Thyroid gland (tissue), 4 donors: ENCODE data around the gene SCTR. TPM values are rescaled to one million over a fixed set of nuclear protein-coding genes. Genes with fewer than 3 reads are reported as not detected.

Experiments
- DNase-seq, 2 donors: peaks; one replicate each; pipeline ENCODE4 v3.0.0-alpha.2; 2019
- H3K27ac ChIP-seq, 3 donors: fragments of 200-600 bp; sonication (generic); 1 replicate in 2 of 3; 2 replicates in 1 of 3; pipeline ENCODE4 v1.5.1; 2016 to 2019; ENCODE audit warnings: mild to moderate bottlenecking in 1 of 3, moderate library complexity in 1 of 3
- H3K27me3 ChIP-seq: fragments of 200-600 bp; sonication (generic); one replicate; pipeline ENCODE4 v1.5.1; 2019
- H3K36me3 ChIP-seq, 2 donors: fragments of 200-600 bp; sonication (generic); one replicate each; pipeline ENCODE4 v1.5.1; 2016 to 2019
- H3K4me1 ChIP-seq, 2 donors: fragments of 200-600 bp; sonication (generic); one replicate each; pipeline ENCODE4 v1.5.1; 2017 to 2019
- H3K4me3 ChIP-seq, 3 donors: fragments of 200-600 bp; sonication (generic); replicated peaks in 1 of 3; 1 replicate in 2 of 3; 2 replicates in 1 of 3; pipeline ENCODE4 v1.5.1; 2016; ENCODE audit warnings: mild to moderate bottlenecking in 1 of 3
- H3K9me3 ChIP-seq: fragments of 200-600 bp; sonication (generic); one replicate; pipeline ENCODE4 v1.5.1; 2017
- CTCF ChIP-seq, 6 experiments: fragments of 200-600 bp in 3 of 6; fragments of 450-650 bp in 3 of 6; sonication (generic) in 3 of 6; IDR thresholded peaks; one replicate each; pipeline ENCODE4 v1.5.1; 2016 to 2019; ENCODE audit warnings: antibody characterized with exemption in 6 of 6, mild to moderate bottlenecking in 2 of 6, inconsistent platforms in 1 of 6, moderate library complexity in 1 of 6
- POLR2A ChIP-seq, 2 donors: fragments of 450-650 bp; IDR thresholded peaks; one replicate each; pipeline ENCODE4 v1.6.1; 2017; ENCODE audit warnings: antibody characterized with exemption in 2 of 2, mild to moderate bottlenecking in 2 of 2, moderate library complexity in 1 of 2
- WGBS, 2 donors: methylation state at CpG; one replicate each; pipeline ENCODE4 v1.1.5; 2017; 5-methylcytosine and 5-hydroxymethylcytosine counted together
- intact Hi-C: fragments of 100-400 bp; cut with DNase I; formaldehyde crosslinking; loops from one replicate; pipeline ENCODE4 v1.15.1; 2023
- total RNA-seq, 4 donors: library from RNA; depleted of rRNA; stranded (reverse); fragments of >200 nt; gene quantifications; one replicate each; pipeline ENCODE4 v1.2.3, GENCODE V29; 2016

Gene SCTR
- total RNA-seq, 4 donors from 2014 or later = not detected

DNA sequence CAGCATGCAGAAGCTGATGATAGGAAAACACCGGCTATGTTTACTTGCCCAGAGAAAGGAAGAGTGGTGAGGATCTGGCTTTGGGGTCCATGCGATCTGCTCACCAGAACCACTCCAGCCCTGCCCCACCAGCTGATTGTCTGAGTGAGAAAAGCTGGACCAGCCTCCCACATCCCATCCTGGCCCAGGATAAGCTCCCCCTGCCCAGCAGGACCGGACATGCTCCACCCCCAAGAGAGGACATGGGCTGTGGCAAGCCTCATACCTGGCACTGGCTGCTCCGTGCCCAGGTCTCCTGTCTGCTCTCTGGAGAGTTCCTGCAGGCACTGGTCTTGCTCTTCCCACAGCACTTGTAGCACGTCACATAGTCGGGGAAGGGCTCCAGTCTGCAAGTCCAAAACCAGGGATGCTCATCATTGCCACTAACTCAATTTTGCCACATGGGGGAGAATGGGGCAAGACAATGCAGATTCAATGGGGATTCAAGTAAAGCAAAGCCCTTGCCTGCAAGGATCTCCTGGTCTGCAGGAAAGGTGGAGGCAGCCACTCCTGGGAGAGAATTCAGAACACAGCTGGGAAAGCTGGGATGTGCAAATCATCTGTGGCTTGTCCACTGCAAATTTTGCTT, 30.0 kb downstream of the SCTR start:
- no peaks in the 10 kb centered on the region for H3K9me3 ChIP-seq
- WGBS, 2 donors = 79 to 98% methylated on average over 5 to 6 of the region's 6 CpGs
- no peaks in the 10 kb centered on the region for H3K27me3 ChIP-seq
- no peak for DNase-seq
- intact Hi-C loops = no loop called here
- no peak overlapping the region for H3K27ac ChIP-seq
- no peak overlapping the region for H3K4me3 ChIP-seq
- H3K36me3 ChIP-seq = no peaks in the 10 kb centered on the region
- TF ChIP-seq CTCF (IDR thresholded peaks at IDR 0.05) (no peak), POLR2A (IDR thresholded peaks at IDR 0.05) (no peak)
- H3K4me1 ChIP-seq = peaks cover 0 to 4% of the 10 kb centered on the region in 2 donors

DNA sequence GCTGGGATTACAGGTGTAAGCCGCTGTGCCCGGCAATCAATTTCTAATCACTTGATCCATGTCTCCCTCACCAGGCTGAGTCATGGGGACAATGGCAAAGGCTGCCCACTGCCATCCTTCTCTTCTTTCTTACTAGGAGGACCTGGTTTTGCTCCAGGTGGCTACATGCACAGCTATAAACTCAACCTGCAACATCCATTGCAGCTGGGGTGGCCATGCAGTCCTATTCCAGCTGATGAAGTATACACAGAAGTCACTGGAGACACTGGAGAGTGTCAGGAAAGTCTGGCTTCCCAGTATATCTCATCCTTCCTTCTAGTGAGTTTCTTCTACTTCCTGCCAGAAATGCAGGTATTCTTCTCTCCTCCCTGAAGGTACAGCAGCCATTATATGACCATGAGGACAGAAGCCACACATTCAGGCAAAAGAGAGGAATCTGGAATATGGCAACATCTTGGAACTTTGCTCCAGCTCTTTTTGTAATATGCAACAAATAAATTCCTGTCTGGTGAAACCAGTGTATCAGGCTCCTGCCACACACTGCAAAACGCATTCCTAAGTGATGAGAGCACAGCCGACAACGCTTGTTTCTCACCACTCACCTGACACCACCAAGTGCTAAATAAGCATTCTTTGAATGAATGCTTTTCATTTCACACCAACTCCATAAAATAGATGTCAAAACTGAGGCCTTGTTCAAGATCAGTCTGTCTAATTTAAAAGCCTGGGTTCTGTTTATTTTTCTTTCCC, 32.3 kb downstream of the SCTR start:
- Histone ChIP-seq H3K4me3 (no peak overlapping the region), H3K36me3 (no peaks in the 10 kb centered on the region), H3K27ac (peak overlapping the region; percentile 33 to 68 (median 53)), H3K9me3 (no peaks in the 10 kb centered on the region), H3K27me3 (no peaks in the 10 kb centered on the region), H3K4me1 (peaks cover 0 to 4% of the 10 kb centered on the region in 2 donors)
- intact Hi-C loops = no loop called here
- 46 to 55% methylated on average over 5 of the region's 5 CpGs for WGBS, 2 donors
- DNase-seq = peak; percentile 67 to 75
- no peak for TF ChIP-seq POLR2A (IDR thresholded peaks at IDR 0.05)

DNA sequence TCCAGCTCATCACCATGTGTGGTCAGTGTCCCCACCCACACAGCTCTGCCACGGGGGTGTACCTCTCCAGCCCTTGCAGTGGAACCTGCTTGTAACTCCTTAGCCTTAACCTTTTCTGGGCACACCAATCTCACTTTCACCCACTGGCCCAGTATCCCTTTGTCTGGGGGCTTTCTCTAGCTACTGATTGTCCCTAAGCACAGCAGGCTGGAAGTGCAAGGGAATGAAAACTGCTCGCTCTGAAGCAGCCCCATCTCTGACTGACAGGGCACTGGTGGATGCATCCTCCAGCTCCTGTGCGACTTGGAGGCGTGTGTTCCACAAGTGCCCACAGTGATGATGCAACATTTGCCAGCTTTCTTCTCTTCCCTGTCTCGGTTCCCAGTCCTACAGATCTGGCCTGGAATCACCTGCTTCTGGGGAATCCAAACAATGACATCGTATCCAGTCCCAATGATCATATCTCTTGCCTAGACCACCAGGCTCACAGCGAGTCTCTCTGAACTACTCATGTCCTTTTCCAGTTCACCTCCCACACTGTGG, 33.6 kb downstream of the SCTR start:
- H3K27me3 ChIP-seq = no peaks in the 10 kb centered on the region
- H3K9me3 ChIP-seq = no peaks in the 10 kb centered on the region
- DNase-seq = no peak
- H3K4me1 ChIP-seq = peaks cover 0 to 4% of the 10 kb centered on the region in 2 donors
- TF ChIP-seq POLR2A (IDR thresholded peaks at IDR 0.05) (no peak), CTCF (IDR thresholded peaks at IDR 0.05) (no peak)
- intact Hi-C loops = no loop called here
- WGBS, 2 donors = 82 to 91% methylated on average over 7 of the region's 7 CpGs
- H3K4me3 ChIP-seq = no peak overlapping the region
- H3K27ac ChIP-seq = no peak overlapping the region
- H3K36me3 ChIP-seq = no peaks in the 10 kb centered on the region

DNA sequence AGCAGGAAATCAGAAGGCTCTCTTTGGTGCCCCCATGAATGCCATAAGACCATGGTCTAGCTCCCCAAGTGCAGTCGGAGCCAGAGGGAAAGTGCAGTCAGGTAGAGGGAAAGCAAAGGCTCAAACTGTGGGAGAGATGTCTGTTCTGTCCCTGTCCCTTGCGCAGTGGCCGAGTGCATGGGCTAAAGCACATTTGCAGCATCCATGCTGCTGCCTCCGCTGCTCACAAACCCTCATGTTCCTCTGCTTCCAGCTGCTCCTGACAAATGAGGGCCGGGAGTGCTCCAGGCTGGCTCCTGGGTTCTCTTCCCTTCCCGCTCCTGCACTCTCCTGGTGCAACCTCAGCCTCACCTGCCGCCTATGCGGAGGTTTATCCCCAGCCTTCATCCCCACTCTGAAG, 34.2 kb downstream of the SCTR start:
- 93 to 96% methylated on average over 8 of the region's 8 CpGs for whole genome bisulfite sequencing, 2 donors
- Histone ChIP-seq H3K36me3 (no peaks in the 10 kb centered on the region), H3K27ac (no peak overlapping the region), H3K9me3 (no peaks in the 10 kb centered on the region), H3K4me1 (peaks cover 0 to 4% of the 10 kb centered on the region in 2 donors), H3K4me3 (no peak overlapping the region), H3K27me3 (no peaks in the 10 kb centered on the region)
- TF ChIP-seq POLR2A (IDR thresholded peaks at IDR 0.05) (no peak), CTCF (IDR thresholded peaks at IDR 0.05) (no peak)
- intact Hi-C loops = no loop called here
- no peak for DNase-seq

DNA sequence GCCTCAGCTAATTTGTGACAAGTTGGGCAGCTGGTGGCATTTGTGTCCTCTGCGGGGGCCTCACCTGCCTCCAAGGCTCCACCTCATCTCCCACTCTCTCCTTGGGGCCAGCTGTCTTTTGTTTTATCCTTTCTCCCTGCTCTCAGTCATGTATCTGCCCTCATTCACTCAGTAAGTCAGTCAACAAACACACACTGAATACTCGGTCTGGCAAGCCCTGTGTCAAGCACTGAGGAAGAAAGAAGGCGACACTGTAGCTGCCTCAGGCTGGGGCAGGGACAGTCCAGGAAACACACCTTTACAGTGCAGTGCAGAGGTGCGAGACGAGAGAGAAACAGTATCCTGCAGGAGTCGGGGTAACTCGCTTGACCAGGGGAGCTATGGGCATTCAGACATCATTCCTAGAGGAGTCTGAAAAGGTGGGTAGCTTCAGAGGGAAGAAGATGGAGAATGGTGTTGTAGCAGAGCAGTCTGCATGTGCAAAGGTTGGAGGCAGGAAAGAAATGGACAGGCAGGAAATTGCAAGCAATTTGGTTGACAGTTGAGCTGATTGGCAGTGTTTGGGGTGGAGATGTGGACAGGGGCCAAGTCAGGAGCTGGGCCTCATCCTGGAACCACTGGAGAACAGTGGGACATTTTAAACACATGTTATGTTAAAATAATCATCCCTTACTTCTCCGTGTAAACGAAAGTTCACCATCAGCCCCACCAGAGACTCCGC, 34.9 kb downstream of the SCTR start:
- Histone ChIP-seq H3K36me3 (no peaks in the 10 kb centered on the region), H3K27ac (no peak overlapping the region), H3K4me1 (peaks cover 0 to 4% of the 10 kb centered on the region in 2 donors), H3K27me3 (no peaks in the 10 kb centered on the region), H3K4me3 (no peak overlapping the region), H3K9me3 (no peaks in the 10 kb centered on the region)
- 86 to 90% methylated on average over 10 of the region's 10 CpGs for WGBS, 2 donors
- no peak for TF ChIP-seq POLR2A (IDR thresholded peaks at IDR 0.05)
- no peak for TF ChIP-seq CTCF (IDR thresholded peaks at IDR 0.05)
- DNase-seq = no peak
- intact Hi-C loops = no loop called here
